HepG2 (cell line): ENCODE data around the gene C1orf50. TPM values are rescaled to one million over a fixed set of nuclear protein-coding genes. Genes with fewer than 3 reads are reported as not detected.

ENCODE experiments used
- ATAC-seq: fragments of 200-7000 bp; cut with Tn5 transposase; 3 replicates; pipeline ENCODE4 v1.9.1; 2020; ENCODE audit warnings: mild to moderate bottlenecking, moderate library complexity
- BruUV-seq: library from RNA; stranded (reverse); fragments of 400-500 nt; replicated peaks from 2 replicates; lab custom pipeline; 2021; lab: Mats Ljungman, UMichigan
- CTCF ChIA-PET: fragments of 300-600 bp; formaldehyde crosslinking; extraction: SDS; loops from one replicate; lab custom pipeline; 2021; ENCODE audit warnings: low total read pairs, inconsistent platforms, low intra/inter-chr PET ratio; lab: Yijun Ruan, JAX
- POLR2A ChIA-PET: fragments of 350-600 bp; sonication (Branson Sonifier 250); formaldehyde crosslinking; loops from one replicate; lab custom pipeline; 2020; ENCODE audit warnings: antibody characterized with exemption, inconsistent platforms; lab: Yijun Ruan, JAX
- DNase-seq: peaks from one replicate; pipeline ENCODE4 v3.0.0-alpha.2; 2015; ENCODE audit warnings: low spot score
- FAIRE-seq: peaks from 3 replicates; lab custom pipeline; 2011; peaks lifted over from hg19 to GRCh38; lab: Jason Lieb, UNC
- H2AFZ ChIP-seq: one replicate; pipeline ENCODE4 v1.6.1; 2011; ENCODE audit warnings: low read length, inconsistent platforms
- H3K27ac ChIP-seq: fragments of 300-600 bp; 3 replicates; pipeline ENCODE4 v1.8.0; 2011; ENCODE audit warnings: mixed run types, mild to moderate bottlenecking, mixed read lengths, low read length, inconsistent platforms; ENCODE audit not compliant: insufficient read depth; ENCODE audit errors: extremely low read length
- H3K27me3 ChIP-seq, 2 experiments: fragments of 200-600 bp in 1 of 2; 2 replicates in 1 of 2; 3 replicates in 1 of 2; pipeline versions ENCODE4 v1.6.0 to v1.8.0; 2011; ENCODE audit warnings: low read length in 2 of 2, mild to moderate bottlenecking in 2 of 2, moderate library complexity in 2 of 2, inconsistent platforms in 1 of 2; ENCODE audit not compliant: insufficient read depth in 2 of 2, control insufficient read depth in 1 of 2
- H3K36me3 ChIP-seq, 2 experiments: fragments of 200-600 bp in 1 of 2; replicated peaks in 1 of 2; 2 replicates in 1 of 2; 3 replicates in 1 of 2; pipeline versions ENCODE4 v1.5.1 to v1.8.0; 2011; ENCODE audit warnings: low read length in 2 of 2, inconsistent platforms in 1 of 2; ENCODE audit not compliant: insufficient read depth in 2 of 2, control insufficient read depth in 1 of 2
- H3K4me1 ChIP-seq: 2 replicates; pipeline ENCODE4 v1.5.1; 2012; ENCODE audit warnings: low read length, inconsistent platforms; ENCODE audit not compliant: insufficient read depth
- H3K4me2 ChIP-seq: 2 replicates; pipeline ENCODE4 v1.6.0; 2011; ENCODE audit warnings: low read depth, low read length, inconsistent platforms
- H3K4me3 ChIP-seq, 3 experiments: fragments of 200-600 bp in 1 of 3; sonication (generic), shearing (Covaris generic) in 1 of 3; replicated peaks in 1 of 3; 2 replicates each; pipeline ENCODE4 v1.5.1; 2011 to 2016; ENCODE audit warnings: low read length in 3 of 3, inconsistent platforms in 2 of 3, low read depth in 2 of 3, mild to moderate bottlenecking in 2 of 3, control low read depth in 1 of 3, mixed read lengths in 1 of 3; ENCODE audit not compliant: insufficient read depth in 1 of 3
- H3K79me2 ChIP-seq: one replicate; pipeline ENCODE4 v1.6.1; 2011; ENCODE audit warnings: low read length, inconsistent platforms; ENCODE audit not compliant: insufficient read depth
- H3K9ac ChIP-seq: 2 replicates; pipeline ENCODE4 v1.6.0; 2011; ENCODE audit warnings: mild to moderate bottlenecking, low read depth, low read length, inconsistent platforms; ENCODE audit not compliant: insufficient read depth
- H3K9me3 ChIP-seq: 2 replicates; pipeline ENCODE4 v1.5.1; 2012; ENCODE audit warnings: mild to moderate bottlenecking, low read length
- H4K20me1 ChIP-seq: 2 replicates; pipeline ENCODE4 v1.6.0; 2011; ENCODE audit warnings: inconsistent platforms, mild to moderate bottlenecking, low read length, moderate library complexity; ENCODE audit not compliant: insufficient read depth
- KMT2A ChIP-seq: sonication (generic); formaldehyde crosslinking; IDR thresholded peaks from 2 replicates; pipeline ENCODE4 v1.4.0; 2020; ENCODE audit warnings: missing genetic modification reagents
- PRDM10 ChIP-seq: sonication (generic); formaldehyde crosslinking; IDR thresholded peaks from 2 replicates; pipeline ENCODE4 v1.4.0; 2020; ENCODE audit warnings: low read depth, missing genetic modification reagents
- ZBTB44 ChIP-seq: sonication (generic); formaldehyde crosslinking; IDR thresholded peaks from 2 replicates; pipeline ENCODE4 v1.4.0; 2020; ENCODE audit warnings: missing genetic modification reagents
- ZC3H13 ChIP-seq: sonication (generic); formaldehyde crosslinking; IDR thresholded peaks from 2 replicates; pipeline ENCODE4 v1.8.1; 2023; ENCODE audit warnings: mild to moderate bottlenecking, missing genetic modification reagents, moderate library complexity
- ZFX ChIP-seq: sonication (generic); formaldehyde crosslinking; IDR thresholded peaks from 2 replicates; pipeline ENCODE4 v1.4.0; 2020; ENCODE audit warnings: mild to moderate bottlenecking, low read depth, missing genetic modification reagents, moderate library complexity
- ZMAT3 ChIP-seq: sonication (generic); formaldehyde crosslinking; conservative IDR thresholded peaks from 2 replicates; pipeline ENCODE4 v1.7.0; 2021; ENCODE audit warnings: missing genetic modification reagents
- ZNF407 ChIP-seq: sonication (generic); formaldehyde crosslinking; IDR thresholded peaks from one replicate; pipeline ENCODE4 v1.5.1; 2020; ENCODE audit warnings: mild to moderate bottlenecking, missing genetic modification reagents; ENCODE audit errors: not compliant biosample characterization
- ZNF629 ChIP-seq: sonication (generic); formaldehyde crosslinking; conservative IDR thresholded peaks from 2 replicates; pipeline ENCODE4 v1.5.0; 2020; ENCODE audit warnings: missing genetic modification reagents
- WGBS: methylation state at CpG from one replicate; pipeline ENCODE4 v1.1.6; 2017; ENCODE audit warnings: low lambda C conversion rate; 5-methylcytosine and 5-hydroxymethylcytosine counted together
- in situ Hi-C: cut with HindIII; loops from 2 replicates; pipeline ENCODE4 v1.10.0; 2017; ENCODE audit warnings: low pct_unique_long_range_greater_than_20kb; ENCODE audit not compliant: extremely low pct_ligation_motif_present
- intact Hi-C: fragments of 100-400 bp; cut with micrococcal nuclease; formaldehyde crosslinking; loops from one replicate; pipeline ENCODE4 v1.10.0; 2022; ENCODE audit not compliant: unreplicated experiment
- polyA plus RNA-seq, 8 experiments: library from polyadenylated mRNA; depleted of rRNA in 3 of 8; stranded (reverse) in 7 of 8; unstranded in 1 of 8; fragments of >200 nt; fragmentation: Illumina TruSeq in 4 of 8; extraction: Trizol in 4 of 8; gene quantifications; 2 replicates each; pipeline versions ENCODE4 v1.2.1 to v1.2.3, GENCODE V29; 2011 to 2016; ENCODE audit warnings: low read depth in 4 of 8, missing spikeins in 1 of 8, mixed read lengths in 1 of 8; ENCODE audit not compliant: insufficient read depth in 1 of 8
- total RNA-seq, 5 experiments: library from RNA; depleted of rRNA; stranded (reverse); fragments of >200 nt; fragmentation: Illumina TruSeq; extraction: Trizol; gene quantifications; 2 replicates each; pipeline ENCODE4 v1.2.3, GENCODE V29; 2016; ENCODE audit warnings: low read depth in 1 of 5

The C1orf50 gene
- total and polyA plus RNA-seq, 2 of the 13 experiments (the other 11 are each of a cell fraction or from before 2014, with no cell fraction given), result 4.3 to 4.8 TPM

GRCh38 chr1:42816585-42817439, 49.8 kb downstream of the C1orf50 start, which contains the start of the genes ERMAP and SVBP:
ERMAP (plus strand) TSS chr1:42817122; CDS start chr1:42830449, 13,327 bp downstream.
SVBP (minus strand) TSS chr1:42817397; CDS start chr1:42816544, 853 bp downstream.
- DNase-seq, result peak; percentile 73
- no TSS peak for BruUV-seq
- in situ Hi-C loops, result no loop called here
- Histone ChIP-seq H3K9ac (peak within 1 kb of the TSS; percentile 93), H3K4me1 (peaks cover 34% of the 10 kb centered on the region), H2AFZ (peak within 1 kb of the TSS; percentile 94), H3K79me2 (peaks cover 7% of the 10 kb centered on the region), H3K27me3 (no peaks in the 10 kb centered on the region; a peak in 1 of 5 replicates), H3K4me2 (peak within 1 kb of the TSS; percentile 90), H3K27ac (peak within 1 kb of the TSS; percentile 100), H3K36me3 (peaks cover 0 to 1% of the 10 kb centered on the region in 2 experiments; a peak in 1 of 5 replicates), H3K9me3 (no peaks in the 10 kb centered on the region), H3K4me3 (peak within 1 kb of the TSS; percentile 73 to 87 (median 84)), H4K20me1 (no peaks in the 10 kb centered on the region)
- intact Hi-C loops, result loop anchor here (5.0 kb wide), 1 partner anchor 50 kb away; the partner anchor contains the start of genes C1orf50 and P3H1
- ChIA-PET CTCF (no interaction called here), POLR2A (interaction anchor here (0.7 to 3.1 kb wide), 6 partner anchors 8 to 257 kb away, joined by 3 to 37 read pairs (median 4); partner anchors contain the start of genes C1orf50, P3H1 and ZNF691)
- WGBS, result 1% methylated on average over 10 of the region's 66 CpGs
- FAIRE-seq, result no peak
- ATAC-seq, result peak; percentile 94
- TF ChIP-seq ZMAT3 (peak; percentile 56; the same call in 1 of the 2 replicates), ZNF407 (peak; percentile 35), KMT2A (peak; percentile 63), ZC3H13 (CRISPR knock-in tag) (peak; percentile 76; the same call in 1 of the 2 replicates), PRDM10 (CRISPR knock-in tag) (peak; percentile 37; the same call in 1 of the 2 replicates), ZNF629 (CRISPR knock-in tag) (peak; percentile 90), ZFX (CRISPR knock-in tag) (peak; percentile 65), ZBTB44 (no peak)
